HEK293 (cell line): ENCODE data around the gene PSEN2.

Experiments used
- CTCF ChIP-seq: fragments of 450-650 bp; formaldehyde crosslinking; IDR thresholded peaks from 2 replicates; pipeline ENCODE4 v1.5.1; 2016; ENCODE audit warnings: missing biosample characterization, missing genetic modification characterization
- EGR2 ChIP-seq: fragments of 450-650 bp; formaldehyde crosslinking; IDR thresholded peaks from 2 replicates; pipeline ENCODE4 v1.5.1; 2016; ENCODE audit warnings: low read depth, missing biosample characterization, missing genetic modification characterization
- GLIS2 ChIP-seq: fragments of 450-650 bp; formaldehyde crosslinking; IDR thresholded peaks from 2 replicates; pipeline ENCODE4 v1.5.1; 2016; ENCODE audit warnings: missing biosample characterization, missing genetic modification characterization
- HOXA7 ChIP-seq: sonication (generic); formaldehyde crosslinking; IDR thresholded peaks from 2 replicates; pipeline ENCODE4 v1.8.1; 2022; ENCODE audit warnings: missing genetic modification reagents, borderline replicate concordance
- HOXC10 ChIP-seq: sonication (generic); formaldehyde crosslinking; IDR thresholded peaks from 2 replicates; pipeline ENCODE4 v1.8.1; 2023; ENCODE audit warnings: mild to moderate bottlenecking, missing genetic modification reagents
- HOXD13 ChIP-seq: sonication (generic); formaldehyde crosslinking; IDR thresholded peaks from 2 replicates; pipeline ENCODE4 v1.8.0; 2022; ENCODE audit warnings: missing genetic modification reagents, borderline replicate concordance
- ZBTB49 ChIP-seq: fragments of 450-650 bp; formaldehyde crosslinking; IDR thresholded peaks from 2 replicates; pipeline ENCODE4 v1.5.1; 2016; ENCODE audit warnings: missing biosample characterization, missing genetic modification characterization, low read depth
- ZBTB7A ChIP-seq: fragments of 450-650 bp; formaldehyde crosslinking; IDR thresholded peaks from 2 replicates; pipeline ENCODE4 v1.5.1; 2016; ENCODE audit warnings: low read depth, missing biosample characterization, missing genetic modification characterization
- ZFP41 ChIP-seq: fragments of 450-650 bp; formaldehyde crosslinking; IDR thresholded peaks from 2 replicates; pipeline ENCODE4 v1.5.1; 2016; ENCODE audit warnings: missing biosample characterization, missing genetic modification characterization, borderline replicate concordance
- ZFP69B ChIP-seq: fragments of 450-650 bp; formaldehyde crosslinking; IDR thresholded peaks from 2 replicates; pipeline ENCODE4 v1.5.1; 2016; ENCODE audit warnings: missing biosample characterization, missing genetic modification characterization
- ZNF138 ChIP-seq: fragments of 450-650 bp; formaldehyde crosslinking; IDR thresholded peaks from 2 replicates; pipeline ENCODE4 v1.5.1; 2016; ENCODE audit warnings: missing biosample characterization, missing genetic modification characterization, borderline replicate concordance
- ZNF26 ChIP-seq: fragments of 450-650 bp; formaldehyde crosslinking; IDR thresholded peaks from 2 replicates; pipeline ENCODE4 v1.5.1; 2016; ENCODE audit warnings: missing biosample characterization, missing genetic modification characterization
- ZNF266 ChIP-seq: fragments of 450-650 bp; formaldehyde crosslinking; IDR thresholded peaks from 2 replicates; pipeline ENCODE4 v1.5.1; 2016; ENCODE audit warnings: missing biosample characterization, missing genetic modification characterization, low read depth
- ZNF274 ChIP-seq, 2 experiments: fragments of 200-500 bp in 1 of 2; fragments of 450-650 bp in 1 of 2; sonication (Bioruptor generic) in 1 of 2; formaldehyde crosslinking in 1 of 2; IDR thresholded peaks; 2 replicates each; pipeline versions ENCODE4 v1.5.1 to v1.6.1; 2014 to 2016; ENCODE audit warnings: borderline replicate concordance in 1 of 2, inconsistent platforms in 1 of 2, low read length in 1 of 2, missing biosample characterization in 1 of 2, missing genetic modification characterization in 1 of 2
- ZNF302 ChIP-seq: fragments of 450-650 bp; formaldehyde crosslinking; IDR thresholded peaks from 2 replicates; pipeline ENCODE4 v1.5.1; 2016; ENCODE audit warnings: missing biosample characterization, missing genetic modification characterization, low read depth
- ZNF48 ChIP-seq: fragments of 450-650 bp; formaldehyde crosslinking; IDR thresholded peaks from 2 replicates; pipeline ENCODE4 v1.5.1; 2016; ENCODE audit warnings: missing biosample characterization, missing genetic modification characterization
- ZNF513 ChIP-seq: fragments of 450-650 bp; IDR thresholded peaks from 2 replicates; pipeline ENCODE4 v1.5.1; 2018; ENCODE audit warnings: missing biosample characterization, missing genetic modification characterization
- ZNF521 ChIP-seq: fragments of 450-650 bp; formaldehyde crosslinking; IDR thresholded peaks from 2 replicates; pipeline ENCODE4 v1.5.1; 2017; ENCODE audit warnings: missing biosample characterization, mild to moderate bottlenecking, missing genetic modification characterization
- ZNF558 ChIP-seq: fragments of 450-650 bp; formaldehyde crosslinking; IDR thresholded peaks from 2 replicates; pipeline ENCODE4 v1.5.1; 2016; ENCODE audit warnings: missing biosample characterization, missing genetic modification characterization
- ZNF623 ChIP-seq: fragments of 450-650 bp; formaldehyde crosslinking; IDR thresholded peaks from 2 replicates; pipeline ENCODE4 v1.5.1; 2016; ENCODE audit warnings: missing biosample characterization, missing genetic modification characterization
- ZNF664 ChIP-seq: fragments of 450-650 bp; formaldehyde crosslinking; IDR thresholded peaks from 2 replicates; pipeline ENCODE4 v1.5.1; 2016; ENCODE audit warnings: missing biosample characterization, missing genetic modification characterization
- ZNF768 ChIP-seq: fragments of 450-650 bp; formaldehyde crosslinking; IDR thresholded peaks from 2 replicates; pipeline ENCODE4 v1.5.1; 2018; ENCODE audit warnings: missing biosample characterization, mild to moderate bottlenecking, missing genetic modification characterization
- ZNF785 ChIP-seq: fragments of 450-650 bp; formaldehyde crosslinking; IDR thresholded peaks from 2 replicates; pipeline ENCODE4 v1.5.1; 2016; ENCODE audit warnings: missing biosample characterization, missing genetic modification characterization
- ZSCAN23 ChIP-seq: fragments of 450-650 bp; formaldehyde crosslinking; IDR thresholded peaks from 2 replicates; pipeline ENCODE4 v1.5.1; 2016; ENCODE audit warnings: missing biosample characterization, missing genetic modification characterization
- ZXDB ChIP-seq: fragments of 450-650 bp; formaldehyde crosslinking; IDR thresholded peaks from 2 replicates; pipeline ENCODE4 v1.5.1; 2016; ENCODE audit warnings: missing biosample characterization, missing genetic modification characterization
- TF ChIP-seq, protein P1 (sequence below): fragments of 450-650 bp; formaldehyde crosslinking; IDR thresholded peaks from 2 replicates; pipeline ENCODE4; 2016; ENCODE audit warnings: missing biosample characterization, missing genetic modification characterization
- TF ChIP-seq, protein P2 (sequence below): fragments of 450-650 bp; formaldehyde crosslinking; IDR thresholded peaks from 2 replicates; pipeline ENCODE4 v1.5.1; 2016; ENCODE audit warnings: missing biosample characterization, missing genetic modification characterization, low read depth
- TF ChIP-seq, protein P3 (sequence below): fragments of 450-650 bp; formaldehyde crosslinking; IDR thresholded peaks from 2 replicates; pipeline ENCODE4 v1.5.1; 2017; ENCODE audit warnings: missing biosample characterization, missing genetic modification characterization

PSEN2 gene

DNA sequence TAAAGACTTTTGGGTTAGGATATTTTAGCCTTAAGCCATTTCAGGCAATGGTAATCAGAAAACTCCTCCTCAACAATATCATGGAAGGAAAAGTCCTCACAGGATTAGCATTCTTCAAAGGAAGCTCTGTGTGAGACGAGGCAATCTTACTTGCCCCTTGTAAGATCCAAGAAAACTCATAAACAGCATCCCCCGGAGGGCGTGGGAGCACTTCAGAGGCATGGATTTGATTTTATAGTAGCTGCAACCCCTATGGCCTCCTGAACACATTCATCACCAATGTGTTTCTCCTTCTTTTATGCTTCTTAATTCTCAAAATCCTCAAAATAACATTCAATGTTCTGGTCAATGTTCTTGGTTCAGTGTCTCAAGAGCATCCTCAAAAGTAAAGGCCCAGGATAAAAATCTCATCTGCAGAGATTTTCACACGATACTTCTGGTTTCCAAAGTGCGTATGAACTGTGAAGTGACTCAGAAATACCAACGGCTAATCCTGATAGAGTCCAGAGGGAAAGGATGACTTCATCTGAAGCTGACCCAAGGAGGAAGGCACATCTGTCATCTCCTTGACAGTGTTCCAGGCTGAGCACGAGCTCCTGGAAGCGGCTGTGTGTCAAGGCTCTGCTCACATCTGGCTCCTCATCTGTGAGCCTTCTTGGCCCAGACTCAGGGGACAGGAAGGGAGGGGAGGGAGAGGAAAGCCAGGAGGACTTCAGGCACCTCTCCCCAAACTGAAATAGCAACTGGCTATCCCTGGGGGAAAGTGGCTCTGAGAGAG is 49.3 kb upstream of the PSEN2 start (continued):
- TF ChIP-seq ZNF521 (tag by site-specific recombination) (no peak), ZNF768 (no peak), ZFP69B (tag by site-specific recombination) (no peak), ZNF664 (no peak), ZNF513 (tag by site-specific recombination) (peak; percentile 60), ZNF558 (no peak), HOXC10 (no peak), ZFP41 (tag by site-specific recombination) (no peak), ZXDB (tag by site-specific recombination) (no peak; the same call in 1 of the 2 replicates), ZNF302 (tag by site-specific recombination) (no peak), ZNF623 (tag by site-specific recombination) (no peak), ZNF785 (no peak), ZBTB49 (tag by site-specific recombination) (no peak), ZNF48 (tag by site-specific recombination) (no peak), HOXD13 (CRISPR knock-in tag) (no peak), ZBTB7A (tag by site-specific recombination) (no peak), GLIS2 (no peak), ZNF266 (tag by site-specific recombination) (no peak), HOXA7 (CRISPR knock-in tag) (no peak), ZNF274 (IDR thresholded peaks at IDR 0.05; ENCODE audit: low read length) (no peak), ZNF274 (tag by site-specific recombination; IDR thresholded peaks at IDR 0.05; ENCODE audit: borderline replicate concordance) (no peak), CTCF (tag by site-specific recombination) (no peak), ZSCAN23 (0 out of 2 replicates have a peak, but pooled peaks have one; percentile 43), EGR2 (peak; percentile 67; the same call in 1 of the 2 replicates), ZNF138 (tag by site-specific recombination) (no peak), ZNF26 (tag by site-specific recombination) (no peak)
- TF ChIP-seq, protein P1, sequence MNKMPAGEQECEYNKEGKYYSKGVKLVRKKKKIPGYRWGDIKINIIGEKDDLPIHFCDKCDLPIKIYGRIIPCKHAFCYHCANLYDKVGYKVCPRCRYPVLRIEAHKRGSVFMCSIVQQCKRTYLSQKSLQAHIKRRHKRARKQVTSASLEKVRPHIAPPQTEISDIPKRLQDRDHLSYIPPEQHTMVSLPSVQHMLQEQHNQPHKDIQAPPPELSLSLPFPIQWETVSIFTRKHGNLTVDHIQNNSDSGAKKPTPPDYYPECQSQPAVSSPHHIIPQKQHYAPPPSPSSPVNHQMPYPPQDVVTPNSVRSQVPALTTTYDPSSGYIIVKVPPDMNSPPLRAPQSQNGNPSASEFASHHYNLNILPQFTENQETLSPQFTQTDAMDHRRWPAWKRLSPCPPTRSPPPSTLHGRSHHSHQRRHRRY (tag by site-specific recombination) = no peak
- TF ChIP-seq, protein P2, sequence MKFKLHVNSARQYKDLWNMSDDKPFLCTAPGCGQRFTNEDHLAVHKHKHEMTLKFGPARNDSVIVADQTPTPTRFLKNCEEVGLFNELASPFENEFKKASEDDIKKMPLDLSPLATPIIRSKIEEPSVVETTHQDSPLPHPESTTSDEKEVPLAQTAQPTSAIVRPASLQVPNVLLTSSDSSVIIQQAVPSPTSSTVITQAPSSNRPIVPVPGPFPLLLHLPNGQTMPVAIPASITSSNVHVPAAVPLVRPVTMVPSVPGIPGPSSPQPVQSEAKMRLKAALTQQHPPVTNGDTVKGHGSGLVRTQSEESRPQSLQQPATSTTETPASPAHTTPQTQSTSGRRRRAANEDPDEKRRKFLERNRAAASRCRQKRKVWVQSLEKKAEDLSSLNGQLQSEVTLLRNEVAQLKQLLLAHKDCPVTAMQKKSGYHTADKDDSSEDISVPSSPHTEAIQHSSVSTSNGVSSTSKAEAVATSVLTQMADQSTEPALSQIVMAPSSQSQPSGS = peak; percentile 71; the same call in 1 of the 2 replicates
- TF ChIP-seq, protein P3, sequence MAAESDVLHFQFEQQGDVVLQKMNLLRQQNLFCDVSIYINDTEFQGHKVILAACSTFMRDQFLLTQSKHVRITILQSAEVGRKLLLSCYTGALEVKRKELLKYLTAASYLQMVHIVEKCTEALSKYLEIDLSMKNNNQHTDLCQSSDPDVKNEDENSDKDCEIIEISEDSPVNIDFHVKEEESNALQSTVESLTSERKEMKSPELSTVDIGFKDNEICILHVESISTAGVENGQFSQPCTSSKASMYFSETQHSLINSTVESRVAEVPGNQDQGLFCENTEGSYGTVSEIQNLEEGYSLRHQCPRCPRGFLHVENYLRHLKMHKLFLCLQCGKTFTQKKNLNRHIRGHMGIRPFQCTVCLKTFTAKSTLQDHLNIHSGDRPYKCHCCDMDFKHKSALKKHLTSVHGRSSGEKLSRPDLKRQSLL (tag by site-specific recombination) = no peak
